ENCODE results near the gene SPOCK3. TPM values are rescaled to one million over a fixed set of nuclear protein-coding genes. Genes with fewer than 3 reads are reported as not detected.

The SPOCK3 gene
- polyA plus RNA-seq, 3 donors = 0.31 to 1.9 (median 1.2) TPM

- Histone ChIP-seq H3K27me3 (ENCODE audit: control insufficient read depth in 2 of 2, insufficient read depth in 2 of 2, low read length in 2 of 2) (no peaks in the 10 kb centered on the region), H3K4me1 (ENCODE audit: control insufficient read depth in 1 of 2, insufficient read depth in 2 of 2, low read length in 2 of 2) (no peaks in the 10 kb centered on the region), H3K9ac (ENCODE audit: insufficient read depth, low read length, poor library complexity, severe bottlenecking) (no peak overlapping the region), H3K4me2 (replicated peaks; ENCODE audit: extremely low read depth, low read length, poor library complexity, severe bottlenecking) (no peak overlapping the region), H3K36me3 (replicated peaks in 1 of 2; ENCODE audit: control insufficient read depth in 1 of 2, insufficient read depth in 2 of 2, low read length in 2 of 2) (no peaks in the 10 kb centered on the region), H3K9me3 (replicated peaks in 1 of 2; ENCODE audit: control insufficient read depth in 1 of 2, insufficient read depth in 1 of 2, low read length in 2 of 2) (peaks cover 0 to 3% of the 10 kb centered on the region in 2 donors), H3K79me2 (ENCODE audit: insufficient read depth, low read length) (no peaks in the 10 kb centered on the region), H2AFZ (ENCODE audit: insufficient read depth, low read depth, low read length, poor library complexity, severe bottlenecking) (no peak overlapping the region), H4K20me1 (ENCODE audit: insufficient read depth, low read length) (no peaks in the 10 kb centered on the region), H3K4me3 (replicated peaks in 1 of 3; ENCODE audit: low read depth in 2 of 3, low read length in 3 of 3) (no peak overlapping the region), H3K27ac (ENCODE audit: low read depth in 1 of 2, low read length in 2 of 2) (no peak overlapping the region)
- no peaks in the 10 kb centered on the region for H3K36me3 Mint-ChIP-seq
- H3K27me3 Mint-ChIP-seq (ENCODE audit: low read depth in 3 of 3) = peaks cover 0 to 1% (median 0%) of the 10 kb centered on the region in 3 donors
- H3K4me1 Mint-ChIP-seq = no peaks in the 10 kb centered on the region
- no peak overlapping the region for H3K4me3 Mint-ChIP-seq
- intact Hi-C loops (cut with micrococcal nuclease) = no loop called here
- no CpG with 5 or more reads among the region's 3 CpGs for WGBS (ENCODE audit: insufficient coverage)
- no peak for DNase-seq
- no peak overlapping the region for H3K27ac Mint-ChIP-seq
- no peak for TF ChIP-seq CTCF (IDR thresholded peaks at IDR 0.05)
- peaks cover 0 to 2% (median 0%) of the 10 kb centered on the region in 7 donors for H3K9me3 Mint-ChIP-seq
Measured at GRCh38 chr4:167032871-167033270, 201.4 kb downstream of the SPOCK3 start.

- H4K20me1 ChIP-seq (ENCODE audit: insufficient read depth, low read length) = no peaks in the 10 kb centered on the region
- no peak overlapping the region for H3K4me3 Mint-ChIP-seq
- H3K27ac ChIP-seq (ENCODE audit: low read depth in 1 of 2, low read length in 2 of 2) = no peak overlapping the region
- intact Hi-C loops (cut with micrococcal nuclease) = no loop called here
- peaks cover 0 to 2% (median 0%) of the 10 kb centered on the region in 7 donors for H3K9me3 Mint-ChIP-seq
- H3K9ac ChIP-seq (ENCODE audit: insufficient read depth, low read length, poor library complexity, severe bottlenecking) = no peak overlapping the region
- no peak overlapping the region for H3K4me2 ChIP-seq (replicated peaks; ENCODE audit: extremely low read depth, low read length, poor library complexity, severe bottlenecking)
- DNase-seq = no peak
- H3K4me1 ChIP-seq (ENCODE audit: control insufficient read depth in 1 of 2, insufficient read depth in 2 of 2, low read length in 2 of 2) = no peaks in the 10 kb centered on the region
- no CpG with 5 or more reads among the region's 3 CpGs for WGBS (ENCODE audit: insufficient coverage)
- H3K9me3 ChIP-seq (replicated peaks in 1 of 2; ENCODE audit: control insufficient read depth in 1 of 2, insufficient read depth in 1 of 2, low read length in 2 of 2) = no peaks in the 10 kb centered on the region
- no peak overlapping the region for H2AFZ ChIP-seq (ENCODE audit: insufficient read depth, low read depth, low read length, poor library complexity, severe bottlenecking)
- no peaks in the 10 kb centered on the region for H3K27me3 ChIP-seq (ENCODE audit: control insufficient read depth in 2 of 2, insufficient read depth in 2 of 2, low read length in 2 of 2)
- no peak overlapping the region for H3K4me3 ChIP-seq (replicated peaks in 1 of 3; ENCODE audit: low read depth in 2 of 3, low read length in 3 of 3)
- no peaks in the 10 kb centered on the region for H3K36me3 ChIP-seq (replicated peaks in 1 of 2; ENCODE audit: control insufficient read depth in 1 of 2, insufficient read depth in 2 of 2, low read length in 2 of 2)
- H3K79me2 ChIP-seq (ENCODE audit: insufficient read depth, low read length) = no peaks in the 10 kb centered on the region
- TF ChIP-seq CTCF (IDR thresholded peaks at IDR 0.05) = no peak
- H3K36me3 Mint-ChIP-seq = no peaks in the 10 kb centered on the region
- H3K27ac Mint-ChIP-seq = no peak overlapping the region
- H3K27me3 Mint-ChIP-seq (ENCODE audit: low read depth in 3 of 3) = peaks cover 0 to 2% (median 1%) of the 10 kb centered on the region in 3 donors
- no peaks in the 10 kb centered on the region for H3K4me1 Mint-ChIP-seq
Measured at GRCh38 chr4:167031534-167032156, 202.6 kb downstream of the SPOCK3 start.

Measured in CD14-positive monocyte (primary cell).